Right ventricle myocardium superior (tissue), 1 donor: ENCODE measurements around the gene ASB17. TPM values are rescaled to one million over a fixed set of nuclear protein-coding genes. Genes with fewer than 3 reads are reported as not detected.
"Not testable (repeated sequence)": the region's sequence is repeated elsewhere in the genome, so short reads cannot be mapped to it uniquely, and the experiment has no call there.

ENCODE experiments used
- ATAC-seq: fragments of 200-7000 bp; cut with Tn5 transposase; one replicate; pipeline ENCODE4 v1.9.1; 2020; ENCODE audit warnings: mild to moderate bottlenecking; ENCODE audit not compliant: poor library complexity
- DNase-seq: peaks from one replicate; pipeline ENCODE4 v3.0.0-alpha.2; 2020
- intact Hi-C: fragments of 100-400 bp; cut with DNase I; formaldehyde crosslinking; loops from one replicate; pipeline ENCODE4 v1.11.2; 2022
- long read RNA-seq: library from polyadenylated mRNA; unstranded; transcript quantifications from one replicate; pipeline ENCODE4 v2.0.0, GENCODE V29; 2021
- total RNA-seq: library from RNA; stranded (reverse); fragmentation: NEBNext Ultra II Directional; extraction: Animal tissue kit (Norgen Biotek cat#: 25700); gene quantifications from one replicate; pipeline ENCODE4 v1.2.1, GENCODE V29; 2021
- donor health status: DM: no; HTN: yes; CAD: no; lungs with severe emphysema.

The ASB17 gene, protein sequence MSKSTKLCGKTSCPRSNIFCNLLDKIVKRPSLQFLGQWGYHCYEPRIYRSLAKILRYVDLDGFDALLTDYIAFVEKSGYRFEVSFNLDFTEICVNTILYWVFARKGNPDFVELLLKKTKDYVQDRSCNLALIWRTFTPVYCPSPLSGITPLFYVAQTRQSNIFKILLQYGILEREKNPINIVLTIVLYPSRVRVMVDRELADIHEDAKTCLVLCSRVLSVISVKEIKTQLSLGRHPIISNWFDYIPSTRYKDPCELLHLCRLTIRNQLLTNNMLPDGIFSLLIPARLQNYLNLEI
- total RNA-seq, result not detected
- long read RNA-seq, result 0 reads

DNA sequence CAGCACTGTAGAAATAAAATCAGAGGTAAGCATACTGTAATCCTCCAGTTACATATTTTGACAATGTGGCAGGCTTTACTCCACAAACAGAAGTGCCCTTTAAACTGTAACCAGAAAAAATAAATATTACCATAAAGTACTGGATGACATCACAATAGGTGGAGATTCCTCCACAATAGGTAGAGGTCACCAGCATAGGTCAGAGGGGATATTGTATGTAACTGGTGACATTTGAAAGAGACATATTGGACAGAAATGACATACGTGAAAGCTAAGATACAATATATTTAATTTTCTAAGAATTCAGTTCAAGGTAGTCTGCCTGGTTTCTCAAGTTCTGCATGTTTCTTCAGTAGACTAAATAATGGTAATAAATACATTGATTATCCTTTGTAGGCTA lies at the start of gene ASB17:
TSS of gene ASB17 (minus strand) at position 101 of the 400 bp plus-strand sequence. CDS start 113 bp downstream, outside the sequence.
- intact Hi-C loops, result no loop called here
- no peak for ATAC-seq

DNA sequence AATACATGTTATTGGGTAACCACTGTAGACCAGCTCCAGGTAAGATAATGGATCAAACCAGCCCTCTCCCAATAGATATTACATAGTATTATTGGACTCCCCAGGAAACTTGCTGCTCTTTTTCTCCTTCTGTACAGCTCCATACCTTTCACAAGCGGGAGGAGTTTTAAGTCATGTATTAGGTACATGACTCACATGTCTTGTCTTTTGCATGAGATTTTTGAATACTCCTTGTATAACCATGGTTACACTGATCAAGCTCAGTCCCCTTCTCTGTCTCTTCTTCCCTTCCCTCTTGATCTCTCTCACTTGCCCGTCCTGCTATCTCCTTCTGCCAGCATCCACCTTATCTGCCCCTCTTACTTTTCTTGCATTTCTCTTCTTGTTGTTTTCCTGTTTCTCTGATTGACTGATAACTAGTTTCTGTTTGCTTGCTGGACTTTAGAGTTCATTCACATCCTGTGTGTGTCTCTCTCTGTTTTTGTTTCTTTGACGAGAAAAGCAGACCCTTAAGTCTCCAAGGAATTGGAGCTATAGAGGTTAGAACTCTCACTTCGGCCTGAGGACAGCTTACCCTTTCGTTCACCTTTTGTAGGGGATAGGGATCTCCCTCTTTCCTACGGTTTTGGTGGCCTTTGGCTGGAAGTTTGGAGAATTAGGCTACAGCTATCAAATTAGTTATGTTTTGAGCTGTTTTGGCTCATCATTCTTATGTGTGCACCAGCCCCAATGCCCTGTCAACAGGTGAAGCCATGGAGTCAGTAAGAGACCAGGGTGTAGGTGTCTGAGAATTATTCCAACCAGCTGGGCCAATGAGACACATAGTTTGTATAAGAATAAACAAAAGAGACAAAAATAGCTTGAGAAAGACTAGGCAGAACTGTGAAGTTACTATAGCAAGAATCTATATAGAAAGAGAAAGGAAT lies 49.0 kb upstream of the ASB17 start:
- intact Hi-C loops, result no loop called here
- no peak for ATAC-seq
- DNase-seq, result no peak

More for the DNA sequence above, at the start of gene ASB17:
- no peak for DNase-seq

DNA sequence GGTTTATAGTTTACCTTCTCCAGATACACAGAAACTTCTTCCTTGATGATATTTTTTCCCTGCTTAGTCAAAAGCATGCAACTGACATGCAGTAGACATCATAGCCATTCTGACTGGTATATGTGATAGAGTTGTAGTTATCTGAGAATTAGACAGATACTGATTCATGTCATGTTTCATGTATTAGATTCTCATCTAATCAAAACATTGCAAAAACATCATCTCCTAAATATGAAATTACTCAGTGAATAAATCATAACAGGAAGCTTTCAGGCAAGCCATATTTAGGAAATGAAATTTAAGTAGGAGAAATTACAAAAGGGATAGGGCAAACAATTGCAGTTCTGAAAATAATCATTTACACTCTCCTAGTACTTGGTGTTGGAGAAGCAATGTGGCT lies 38.4 kb upstream of the ASB17 start:
- no peak for DNase-seq
- intact Hi-C loops, result no loop called here
- no peak for ATAC-seq

DNA sequence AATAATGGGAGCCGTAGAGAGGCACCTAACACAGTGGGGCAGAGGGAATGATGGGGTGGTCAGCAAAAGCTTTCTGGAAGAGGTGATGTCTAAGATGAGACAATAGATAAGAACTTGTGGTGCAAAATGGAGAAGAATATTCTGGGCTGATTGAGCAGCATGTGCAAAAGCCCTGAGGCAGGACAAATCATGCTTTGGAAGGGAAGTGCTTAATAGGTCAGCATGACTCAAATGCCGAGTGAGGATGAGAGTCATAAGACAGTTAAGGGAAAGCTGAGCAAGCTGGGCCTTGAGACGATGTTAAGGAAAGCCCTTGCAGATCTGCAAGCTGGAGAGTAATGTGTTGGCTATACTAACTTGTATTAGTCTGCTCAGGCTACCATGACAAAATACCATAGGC lies 37.3 kb upstream of the ASB17 start:
- DNase-seq, result no peak
- intact Hi-C loops, result no loop called here
- ATAC-seq, result no peak

DNA sequence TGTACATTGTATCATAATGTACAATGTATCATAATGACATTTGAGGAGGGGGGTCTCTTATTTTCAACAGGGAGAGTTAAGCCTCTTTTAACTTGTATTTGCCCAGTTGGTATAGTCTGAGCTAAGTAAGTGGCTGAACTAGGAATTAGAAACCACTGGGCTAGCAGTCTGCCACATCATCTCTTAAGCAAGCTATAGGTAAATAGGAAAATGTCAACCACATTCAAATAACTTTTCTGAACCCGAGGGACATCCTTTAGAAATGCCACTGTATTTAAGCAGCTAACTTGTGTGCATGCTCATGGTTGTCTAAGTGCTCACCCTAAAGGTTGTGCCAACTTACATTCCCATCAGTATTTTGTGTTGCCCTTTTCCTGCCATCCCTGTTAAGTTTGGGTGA lies 35.5 kb upstream of the ASB17 start:
- intact Hi-C loops, result no loop called here
- ATAC-seq (no peak), DNase-seq (no peak)

DNA sequence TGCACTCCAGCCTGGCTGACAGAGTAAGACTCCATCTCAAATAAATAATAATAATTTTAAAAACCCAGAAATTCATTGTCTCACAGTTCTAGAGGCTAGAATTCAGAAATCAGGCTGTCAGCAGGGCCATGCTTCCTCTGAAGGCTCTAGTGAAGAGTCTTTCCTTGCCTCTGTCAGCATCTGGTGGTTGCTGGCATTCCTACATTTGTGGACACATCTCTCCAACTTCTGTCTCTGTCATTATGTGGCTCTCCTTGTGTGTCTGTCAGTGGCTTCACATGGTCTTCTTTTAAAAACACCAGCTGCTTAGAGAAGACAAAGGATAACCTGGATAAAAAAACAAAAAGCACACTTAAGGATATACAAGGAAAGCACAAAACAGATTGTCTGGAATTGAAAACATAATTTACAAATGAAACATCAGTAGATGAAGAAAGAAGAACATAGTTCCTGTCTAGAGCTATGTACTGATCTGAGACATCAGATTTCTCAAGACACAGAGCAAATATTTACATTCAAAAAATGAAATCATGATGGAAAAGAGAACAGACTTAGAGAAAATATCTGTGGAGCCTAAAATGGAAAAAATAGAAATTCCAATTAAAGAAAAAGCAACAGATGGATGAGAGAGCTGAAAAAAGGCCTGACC lies 32.7 kb upstream of the ASB17 start:
- no peak for DNase-seq
- intact Hi-C loops, result no loop called here
- ATAC-seq, result no peak

DNA sequence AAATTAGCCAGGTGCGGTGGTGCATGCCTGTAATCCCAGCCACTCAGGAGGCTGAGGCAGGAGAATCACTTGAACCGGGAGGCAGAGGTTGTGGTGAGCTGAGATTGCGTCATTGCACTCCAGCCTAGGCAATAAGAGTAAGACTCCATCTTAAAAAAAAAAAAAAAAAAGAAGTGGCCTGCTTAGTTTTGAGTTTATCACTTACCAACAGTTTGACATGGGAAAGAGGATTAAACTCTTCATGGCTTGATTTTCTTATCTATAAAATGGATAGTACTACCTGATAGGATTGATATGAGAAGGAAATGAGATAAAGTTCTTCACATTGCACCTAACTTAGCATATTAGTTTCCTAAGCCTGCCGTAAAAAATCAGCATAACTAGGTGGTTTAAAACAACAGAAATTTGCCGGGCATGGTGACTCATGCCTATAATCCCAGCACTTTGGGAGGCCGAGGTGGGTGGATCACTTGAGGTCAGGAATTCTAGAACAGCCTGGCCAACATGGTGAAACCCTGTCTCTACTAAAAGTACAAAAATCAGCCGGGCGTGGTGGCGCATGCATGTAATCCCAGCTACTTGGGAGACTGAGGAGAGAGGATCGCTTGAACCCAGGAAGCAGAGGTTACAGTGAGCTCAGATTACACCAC lies 32.0 kb upstream of the ASB17 start:
- ATAC-seq, intact Hi-C loops, DNase-seq: not testable (repeated sequence)

DNA sequence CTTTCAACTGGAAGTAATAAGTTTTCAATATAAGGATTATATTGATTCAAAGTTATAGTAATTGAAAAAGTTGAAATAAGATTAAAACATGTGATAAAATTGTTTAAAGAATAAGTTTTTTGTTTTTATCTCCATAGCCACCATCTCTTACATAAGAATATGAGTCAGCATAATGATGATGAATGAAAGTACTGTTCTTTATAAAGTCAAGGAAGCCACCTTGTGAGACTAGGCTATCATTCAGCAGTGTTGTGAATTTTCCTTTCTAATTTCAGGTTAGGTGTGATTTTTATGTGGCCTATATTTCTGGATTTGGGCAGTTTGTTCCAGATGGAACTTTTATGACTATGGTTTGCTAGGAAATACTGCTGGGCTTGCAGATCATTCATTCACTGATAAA lies 22.4 kb upstream of the ASB17 start:
- DNase-seq, result no peak
- intact Hi-C loops, result no loop called here
- no peak for ATAC-seq

DNA sequence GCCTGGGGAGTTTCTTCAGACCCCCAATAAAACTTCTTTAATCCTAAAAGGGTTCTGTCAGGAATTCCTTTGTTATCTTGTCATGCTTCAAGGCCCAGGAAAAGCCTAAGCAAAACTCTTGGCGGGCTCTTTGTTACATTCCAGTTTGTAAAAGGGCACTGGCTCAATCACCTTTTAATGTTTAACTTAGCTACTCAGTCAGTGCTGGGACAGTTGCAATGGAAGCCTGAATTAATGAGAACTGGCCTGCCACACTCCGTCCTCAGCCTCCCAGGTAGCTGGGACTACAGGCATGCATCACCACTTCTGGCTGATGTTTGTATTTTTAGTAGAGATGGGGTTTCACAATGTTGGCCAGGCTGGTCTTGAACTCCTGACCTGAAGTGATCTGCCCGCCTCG lies 21.3 kb upstream of the ASB17 start:
- DNase-seq (no peak), ATAC-seq (no peak)
- intact Hi-C loops, result no loop called here

DNA sequence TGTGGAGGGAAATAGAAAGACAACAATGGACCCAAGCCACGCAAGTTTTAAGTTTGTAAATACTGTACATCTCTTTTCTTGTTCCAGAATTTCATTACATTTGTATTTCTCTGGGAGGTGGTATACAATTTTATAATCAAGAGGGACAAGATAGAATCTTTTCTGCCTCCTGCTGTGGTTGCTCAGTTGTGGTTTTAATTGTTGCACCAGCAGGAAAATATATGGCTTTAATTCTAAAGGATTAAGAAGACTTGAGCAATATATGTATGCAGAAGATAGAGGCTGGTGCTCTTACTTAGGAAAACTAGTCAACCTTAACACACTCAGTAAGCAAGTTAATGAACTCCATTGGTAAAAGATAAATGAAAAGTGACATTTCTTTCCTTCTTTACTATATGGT lies 19.8 kb upstream of the ASB17 start:
- DNase-seq, result no peak
- no peak for ATAC-seq
- intact Hi-C loops, result no loop called here

DNA sequence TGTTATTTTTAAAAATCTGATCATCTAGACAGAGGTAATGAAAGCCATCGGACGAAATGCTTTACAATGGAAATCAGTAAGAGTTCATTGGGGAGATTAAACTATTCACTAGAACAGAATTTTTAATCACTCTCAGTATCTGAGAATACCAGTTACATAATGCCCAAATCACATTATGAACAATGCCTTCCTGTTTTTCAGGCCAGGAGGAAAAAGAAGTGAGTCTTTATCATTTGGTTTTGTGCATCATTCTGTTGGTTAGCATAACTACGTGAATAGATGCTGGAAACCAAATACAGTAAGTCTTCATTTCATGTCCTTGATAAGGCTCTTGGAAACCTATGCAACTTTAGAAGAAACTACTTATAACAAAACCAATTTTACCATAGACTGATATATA lies 18.0 kb upstream of the ASB17 start:
- ATAC-seq (no peak), DNase-seq (no peak)
- intact Hi-C loops, result no loop called here

DNA sequence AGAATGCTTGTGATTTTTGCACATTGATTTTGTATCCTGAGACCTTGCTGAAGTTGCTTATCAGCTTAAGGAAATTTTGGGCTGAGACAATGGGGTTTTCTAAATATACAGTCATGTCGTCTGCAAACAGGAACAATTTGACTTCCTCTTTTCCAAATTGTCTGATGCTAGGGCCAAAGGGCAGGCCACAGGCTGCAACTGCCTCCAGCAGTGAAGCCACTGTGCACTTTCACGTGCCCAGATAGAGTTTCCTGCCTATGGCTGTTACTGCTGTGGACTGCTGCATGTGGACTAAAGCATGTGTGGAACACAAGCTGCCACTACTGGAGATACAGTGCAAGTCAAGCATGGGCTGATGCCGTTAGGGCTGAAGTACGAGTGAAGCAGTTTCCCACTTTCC lies 10.8 kb upstream of the ASB17 start:
- DNase-seq, intact Hi-C loops, ATAC-seq: not testable (repeated sequence)

DNA sequence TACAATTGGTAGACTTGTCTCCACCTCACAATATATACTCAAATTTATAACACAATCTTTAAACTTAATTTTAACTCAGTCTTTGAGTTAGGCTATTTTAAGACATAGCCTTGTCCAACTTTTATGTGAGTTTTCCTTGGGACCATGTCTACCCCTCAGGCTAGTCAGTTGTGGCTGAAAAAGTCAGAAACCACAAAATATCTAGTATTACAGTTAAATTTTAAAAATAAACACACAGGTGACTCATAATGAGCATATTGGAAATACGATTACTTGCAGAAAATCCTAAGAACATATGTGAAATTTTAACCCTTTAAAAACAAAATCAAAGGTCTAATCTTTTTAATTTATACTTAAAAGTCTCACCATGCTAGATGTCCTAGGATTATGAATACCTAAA lies 4.8 kb upstream of the ASB17 start:
- ATAC-seq, result no peak
- DNase-seq, result no peak
- intact Hi-C loops, result no loop called here

DNA sequence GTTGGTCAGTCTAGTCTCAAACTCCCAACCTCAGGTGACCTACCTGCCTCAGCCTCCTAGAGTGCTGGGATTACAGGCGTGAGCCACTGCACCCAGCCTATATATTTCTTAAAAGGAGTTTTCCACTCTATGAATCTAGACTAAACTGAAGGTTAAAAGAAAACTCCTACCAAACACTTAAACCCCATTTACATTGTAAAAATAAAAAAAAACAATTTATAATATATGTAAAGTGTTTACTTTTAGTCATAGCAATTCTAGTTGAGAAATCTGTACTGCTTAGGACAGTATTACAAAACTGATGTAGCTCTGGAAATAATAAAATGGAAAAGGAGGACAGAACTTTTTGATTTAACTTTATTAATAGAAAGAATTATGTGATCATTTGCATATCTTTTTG lies 9.5 kb downstream of the ASB17 start:
- DNase-seq (no peak), ATAC-seq (no peak)
- intact Hi-C loops, result no loop called here

DNA sequence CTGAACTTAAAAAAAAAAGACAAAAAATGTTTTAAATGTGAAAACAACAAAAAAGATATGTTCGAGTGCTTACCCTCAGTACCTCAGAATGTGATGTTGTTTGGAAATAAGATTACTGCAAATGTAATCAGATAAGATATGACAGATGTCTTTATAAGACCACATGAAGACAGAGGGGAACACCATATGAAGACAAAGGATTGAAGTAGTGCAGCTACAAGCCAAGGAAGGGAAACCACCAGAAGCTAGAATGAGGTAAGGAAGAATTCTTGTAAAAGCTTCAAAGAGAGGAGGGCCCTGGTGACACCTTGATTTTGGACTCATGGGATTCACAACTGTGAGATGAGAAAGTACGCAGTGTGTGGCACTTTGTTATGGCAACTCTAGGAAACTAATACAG lies 15.4 kb downstream of the ASB17 start:
- no peak for DNase-seq
- ATAC-seq, result no peak
- intact Hi-C loops, result no loop called here

DNA sequence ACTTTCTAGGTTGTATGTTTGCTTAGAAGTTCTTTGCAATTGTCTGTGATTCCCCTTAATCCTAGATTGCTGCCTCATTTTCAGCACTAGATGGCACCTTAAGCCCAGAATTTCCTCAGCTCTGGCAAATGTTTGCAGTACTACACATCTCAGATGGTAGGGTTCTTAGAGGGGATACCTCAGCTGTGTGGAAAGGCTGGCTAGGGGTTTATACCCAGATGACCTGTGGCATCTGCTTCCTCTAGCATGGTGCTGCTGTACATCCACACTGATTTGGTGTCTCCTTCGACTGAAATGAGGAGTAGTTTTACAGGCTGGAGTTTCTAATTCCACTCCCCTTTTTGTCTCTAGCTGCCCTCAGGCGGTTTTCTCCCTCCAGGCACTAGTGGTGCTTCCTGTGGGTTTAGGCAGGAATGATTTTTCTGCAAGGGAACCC lies 23.5 kb downstream of the ASB17 start:
- no peak for ATAC-seq
- intact Hi-C loops, result no loop called here

DNA sequence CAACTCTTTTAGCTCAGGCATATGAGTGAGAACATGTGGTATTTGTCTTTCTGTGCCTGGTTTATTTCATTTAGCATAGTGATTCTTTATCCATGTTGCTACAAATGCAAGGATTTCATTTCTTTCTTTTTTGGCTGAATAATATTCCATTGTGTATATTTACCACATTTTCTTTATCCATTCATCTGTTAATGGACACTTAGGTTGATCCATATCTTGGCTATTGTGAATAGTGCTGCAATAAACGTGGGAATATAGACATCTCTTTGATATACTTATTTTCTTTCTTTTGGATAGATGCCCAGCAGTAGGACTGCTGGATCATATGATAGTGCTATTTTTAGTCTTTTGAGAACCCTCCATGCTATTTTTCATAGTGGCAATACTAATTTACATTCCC lies 30.8 kb downstream of the ASB17 start:
- no peak for ATAC-seq
- no peak for DNase-seq
- intact Hi-C loops, result no loop called here

More for the DNA sequence above, 23.5 kb downstream of the ASB17 start:
- DNase-seq, result no peak

DNA sequence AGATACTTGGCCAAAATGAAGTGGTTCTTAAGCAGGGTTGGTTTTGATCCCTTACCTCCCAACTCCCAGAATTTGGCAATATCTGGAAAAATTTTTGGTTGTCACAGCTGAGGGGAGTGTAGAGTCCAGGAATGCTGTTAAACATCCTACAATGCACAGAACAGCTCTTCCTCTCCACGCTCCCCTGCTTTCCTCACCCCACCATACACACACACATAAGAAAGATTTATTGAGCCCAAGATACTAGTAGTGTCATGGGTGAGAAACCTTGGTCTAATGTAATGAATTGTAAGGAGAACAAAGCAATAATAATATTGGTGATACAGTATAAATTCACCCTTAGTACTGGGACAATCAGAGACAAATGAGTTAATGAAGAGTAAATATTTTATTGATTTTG lies 47.8 kb downstream of the ASB17 start:
- intact Hi-C loops, result no loop called here
- no peak for DNase-seq
- no peak for ATAC-seq

DNA sequence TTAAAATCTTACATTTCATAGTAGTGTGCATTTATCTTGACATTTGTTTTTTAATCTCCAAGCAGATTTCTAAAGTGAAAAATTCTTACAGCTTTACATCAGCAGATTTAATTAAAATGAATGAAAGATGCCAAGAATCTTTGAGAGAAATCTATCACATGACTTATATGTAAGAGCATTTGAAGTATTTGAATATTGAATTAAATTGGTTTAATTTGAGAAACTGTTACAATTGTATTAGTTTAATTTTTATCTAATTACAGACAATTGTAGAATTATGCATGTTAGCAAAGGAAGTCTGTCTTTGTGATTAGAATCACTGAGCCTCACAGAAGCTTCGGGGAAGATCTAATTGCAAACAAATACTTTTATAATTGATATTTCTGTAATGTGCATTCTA lies 52.2 kb downstream of the ASB17 start:
- no peak for DNase-seq
- ATAC-seq, result no peak
- intact Hi-C loops, result no loop called here
